ENCODE data around the gene GPR137B. TPM values are rescaled to one million over a fixed set of nuclear protein-coding genes. Genes with fewer than 3 reads are reported as not detected.

Gene GPR137B
- total and polyA plus RNA-seq, 2 experiments from 2014 or later, result 13.0 to 15.5 TPM

GRCh38 chr1:236167154-236167553, 24.8 kb downstream of the GPR137B start:
- no peak overlapping the region for H3K27ac ChIP-seq
- WGBS (ENCODE audit: low lambda C conversion rate, missing lambda C conversion rate), result 92% methylated on average over 7 of the region's 7 CpGs
- H3K79me2 ChIP-seq, result no peaks in the 10 kb centered on the region
- TF ChIP-seq EZH2 (IDR thresholded peaks at IDR 0.05; ENCODE audit: borderline replicate concordance), result no peak
- TF ChIP-seq, protein P1, sequence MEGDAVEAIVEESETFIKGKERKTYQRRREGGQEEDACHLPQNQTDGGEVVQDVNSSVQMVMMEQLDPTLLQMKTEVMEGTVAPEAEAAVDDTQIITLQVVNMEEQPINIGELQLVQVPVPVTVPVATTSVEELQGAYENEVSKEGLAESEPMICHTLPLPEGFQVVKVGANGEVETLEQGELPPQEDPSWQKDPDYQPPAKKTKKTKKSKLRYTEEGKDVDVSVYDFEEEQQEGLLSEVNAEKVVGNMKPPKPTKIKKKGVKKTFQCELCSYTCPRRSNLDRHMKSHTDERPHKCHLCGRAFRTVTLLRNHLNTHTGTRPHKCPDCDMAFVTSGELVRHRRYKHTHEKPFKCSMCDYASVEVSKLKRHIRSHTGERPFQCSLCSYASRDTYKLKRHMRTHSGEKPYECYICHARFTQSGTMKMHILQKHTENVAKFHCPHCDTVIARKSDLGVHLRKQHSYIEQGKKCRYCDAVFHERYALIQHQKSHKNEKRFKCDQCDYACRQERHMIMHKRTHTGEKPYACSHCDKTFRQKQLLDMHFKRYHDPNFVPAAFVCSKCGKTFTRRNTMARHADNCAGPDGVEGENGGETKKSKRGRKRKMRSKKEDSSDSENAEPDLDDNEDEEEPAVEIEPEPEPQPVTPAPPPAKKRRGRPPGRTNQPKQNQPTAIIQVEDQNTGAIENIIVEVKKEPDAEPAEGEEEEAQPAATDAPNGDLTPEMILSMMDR (IDR thresholded peaks at IDR 0.05; ENCODE audit: poor library complexity), result no peak
- TF ChIP-seq EZH2phosphoT487 (IDR thresholded peaks at IDR 0.05; ENCODE audit: low read depth, severe bottlenecking, unreplicated experiment), result no peak
- no peaks in the 10 kb centered on the region for H4K20me1 ChIP-seq (ENCODE audit: insufficient read depth, poor library complexity, severe bottlenecking)
- H3K4me3 ChIP-seq, result no peak overlapping the region
- peaks cover under 1% of the 10 kb centered on the region for H3K9me3 ChIP-seq (ENCODE audit: low read depth)
- H3K4me1 ChIP-seq (ENCODE audit: insufficient read depth), result no peaks in the 10 kb centered on the region
- H3K9me2 ChIP-seq (replicated peaks; ENCODE audit: insufficient read depth), result no peaks in the 10 kb centered on the region
- no peaks in the 10 kb centered on the region for H3K27me3 ChIP-seq
- DNase-seq (ENCODE audit: low spot score), result no peak
- H2AFZ ChIP-seq, result no peak overlapping the region
- H3K4me2 ChIP-seq, result no peak overlapping the region
- no peaks in the 10 kb centered on the region for H3K36me3 ChIP-seq (replicated peaks; ENCODE audit: insufficient read depth, low read depth)

DNA sequence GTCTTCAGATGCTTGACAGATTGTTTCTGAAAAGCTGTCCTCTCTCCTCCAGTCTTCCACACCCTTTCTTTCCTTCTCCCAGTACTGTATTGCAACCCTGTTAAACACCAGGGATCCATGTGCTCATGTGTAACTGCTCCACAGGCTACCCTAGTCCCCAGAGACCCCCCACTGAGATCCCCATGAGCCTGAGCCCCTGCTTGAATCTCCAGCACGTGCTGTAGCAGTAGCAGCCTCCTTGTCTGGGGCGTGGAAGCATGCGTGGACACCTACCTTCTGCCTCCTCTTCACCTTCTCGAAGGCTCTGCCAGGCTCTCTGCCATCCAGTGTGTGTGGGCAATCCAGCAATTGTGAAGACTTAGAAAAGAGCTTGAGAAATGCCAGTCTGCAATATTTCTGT, 25.2 kb downstream of the GPR137B start:
- no peaks in the 10 kb centered on the region for H4K20me1 ChIP-seq (ENCODE audit: insufficient read depth, poor library complexity, severe bottlenecking)
- no peaks in the 10 kb centered on the region for H3K4me1 ChIP-seq (ENCODE audit: insufficient read depth)
- no peak for DNase-seq (ENCODE audit: low spot score)
- no peak overlapping the region for H3K27ac ChIP-seq
- WGBS (ENCODE audit: low lambda C conversion rate, missing lambda C conversion rate), result 92% methylated on average over 4 of the region's 4 CpGs
- no peaks in the 10 kb centered on the region for H3K9me3 ChIP-seq (ENCODE audit: low read depth)
- H3K27me3 ChIP-seq, result no peaks in the 10 kb centered on the region
- no peak overlapping the region for H3K4me2 ChIP-seq
- no peak overlapping the region for H3K4me3 ChIP-seq
- H3K79me2 ChIP-seq, result no peaks in the 10 kb centered on the region
- no peaks in the 10 kb centered on the region for H3K9me2 ChIP-seq (replicated peaks; ENCODE audit: insufficient read depth)
- no peaks in the 10 kb centered on the region for H3K36me3 ChIP-seq (replicated peaks; ENCODE audit: insufficient read depth, low read depth)
- TF ChIP-seq EZH2phosphoT487 (IDR thresholded peaks at IDR 0.05; ENCODE audit: low read depth, severe bottlenecking, unreplicated experiment), result no peak
- TF ChIP-seq EZH2 (IDR thresholded peaks at IDR 0.05; ENCODE audit: borderline replicate concordance), result no peak
- TF ChIP-seq, protein P1 (IDR thresholded peaks at IDR 0.05; ENCODE audit: poor library complexity), result no peak
- no peak overlapping the region for H2AFZ ChIP-seq

GRCh38 chr1:236168716-236169429, 26.5 kb downstream of the GPR137B start:
- WGBS (ENCODE audit: low lambda C conversion rate, missing lambda C conversion rate), result 88% methylated on average over 10 of the region's 10 CpGs
- DNase-seq (ENCODE audit: low spot score), result peak; percentile 51
- no peak for TF ChIP-seq EZH2phosphoT487 (IDR thresholded peaks at IDR 0.05; ENCODE audit: low read depth, severe bottlenecking, unreplicated experiment)
- TF ChIP-seq, protein P1 (IDR thresholded peaks at IDR 0.05; ENCODE audit: poor library complexity), result peak; percentile 11
- Histone ChIP-seq H3K27me3 (no peaks in the 10 kb centered on the region), H3K27ac (no peak overlapping the region), H3K36me3 (replicated peaks; ENCODE audit: insufficient read depth, low read depth) (no peaks in the 10 kb centered on the region), H3K79me2 (no peaks in the 10 kb centered on the region), H3K4me1 (ENCODE audit: insufficient read depth) (no peaks in the 10 kb centered on the region), H3K4me3 (no peak overlapping the region), H3K9me3 (ENCODE audit: low read depth) (no peaks in the 10 kb centered on the region), H4K20me1 (ENCODE audit: insufficient read depth, poor library complexity, severe bottlenecking) (no peaks in the 10 kb centered on the region), H2AFZ (no peak overlapping the region), H3K9me2 (replicated peaks; ENCODE audit: insufficient read depth) (no peaks in the 10 kb centered on the region), H3K4me2 (no peak overlapping the region)

All from hepatocyte (in vitro differentiated cells).